K562 (cell line): ENCODE results near the gene ACTN1. TPM values are rescaled to one million over a fixed set of nuclear protein-coding genes. Genes with fewer than 3 reads are reported as not detected.

Source experiments
- ATAC-seq: fragments of 200-7000 bp; cut with Tn5 transposase; 3 replicates; pipeline ENCODE4 v1.9.1; 2020; ENCODE audit warnings: moderate library complexity
- BruUV-seq: library from RNA; stranded (reverse); fragments of 400-500 nt; replicated peaks from 2 replicates; lab custom pipeline; 2021; lab: Mats Ljungman, UMichigan
- CTCF ChIA-PET: fragments of 300-600 bp; formaldehyde crosslinking; extraction: SDS; loops from one replicate; lab custom pipeline; 2021; ENCODE audit warnings: low intra/inter-chr PET ratio; lab: Yijun Ruan, JAX
- POLR2A ChIA-PET: fragments of 300-600, 350-650 bp; sonication (Branson Sonifier 250); formaldehyde crosslinking; extraction: SDS; loops from one replicate; lab custom pipeline; 2021; ENCODE audit warnings: antibody characterized with exemption, inconsistent platforms; lab: Yijun Ruan, JAX
- DNase-seq, 4 experiments: peaks; one replicate each; pipeline versions ENCODE4 v3.0.0 to v3.0.0-alpha.2; 2011 to 2018; ENCODE audit warnings: low spot score in 3 of 4, mixed read lengths in 3 of 4; ENCODE audit errors: extremely low read depth in 1 of 4
- FAIRE-seq: peaks from 2 replicates; lab custom pipeline; 2011; peaks lifted over from hg19 to GRCh38; lab: Jason Lieb, UNC
- H2AFZ ChIP-seq: 2 replicates; pipeline ENCODE4 v1.6.0; 2011; ENCODE audit warnings: low read depth, low read length, control low read depth, inconsistent platforms
- H3K27ac ChIP-seq: fragments of 200-600 bp; 3 replicates; pipeline ENCODE4 v1.8.0; 2011; ENCODE audit warnings: low read depth, mild to moderate bottlenecking, control low read depth, inconsistent platforms, low read length, moderate library complexity, mixed read lengths; ENCODE audit errors: extremely low read depth
- H3K27me3 ChIP-seq, 2 experiments: fragments of 300-600 bp in 1 of 2; 2 replicates in 1 of 2; 3 replicates in 1 of 2; pipeline versions ENCODE4 v1.6.0 to v1.8.0; 2011; ENCODE audit warnings: inconsistent platforms in 2 of 2, low read length in 2 of 2, mild to moderate bottlenecking in 1 of 2, mixed read lengths in 1 of 2, moderate library complexity in 1 of 2; ENCODE audit not compliant: control insufficient read depth in 2 of 2, insufficient read depth in 2 of 2
- H3K36me3 ChIP-seq: fragments of 300-600 bp; 3 replicates; pipeline ENCODE4 v1.8.0; 2011; ENCODE audit warnings: mild to moderate bottlenecking, low read length, inconsistent platforms; ENCODE audit not compliant: control insufficient read depth, insufficient read depth
- H3K4me1 ChIP-seq, 2 experiments: fragments of 200-600 bp in 1 of 2; replicated peaks in 1 of 2; 2 replicates in 1 of 2; 3 replicates in 1 of 2; pipeline versions ENCODE4 v1.5.1 to v1.8.0; 2011; ENCODE audit warnings: inconsistent platforms in 2 of 2, low read length in 2 of 2, mild to moderate bottlenecking in 1 of 2, mixed read lengths in 1 of 2, moderate library complexity in 1 of 2; ENCODE audit not compliant: control insufficient read depth in 2 of 2, insufficient read depth in 2 of 2
- H3K4me2 ChIP-seq: 2 replicates; pipeline ENCODE4 v1.6.1; 2011; ENCODE audit warnings: low read length, control low read depth, inconsistent platforms, mixed read lengths; ENCODE audit not compliant: insufficient read depth
- H3K4me3 ChIP-seq: fragments of 200-600 bp; sonication (generic), shearing (Covaris generic); 2 replicates; pipeline ENCODE4 v1.5.1; 2016; ENCODE audit warnings: control low read depth, inconsistent platforms
- H3K79me2 ChIP-seq: fragments of 200-600 bp; 3 replicates; pipeline ENCODE4 v1.8.0; 2011; ENCODE audit warnings: low read length, inconsistent platforms; ENCODE audit not compliant: control insufficient read depth, insufficient read depth
- H3K9ac ChIP-seq, 2 experiments: 2 replicates each; pipeline versions ENCODE4 v1.6.0 to v1.6.1; 2011; ENCODE audit warnings: low read depth in 2 of 2, low read length in 2 of 2, control low read depth in 1 of 2, inconsistent platforms in 1 of 2, mild to moderate bottlenecking in 1 of 2, mixed read lengths in 1 of 2; ENCODE audit not compliant: insufficient read depth in 1 of 2
- H3K9me1 ChIP-seq: one replicate; pipeline ENCODE4 v1.6.0; 2011; ENCODE audit warnings: inconsistent platforms, mild to moderate bottlenecking, low read length, moderate library complexity; ENCODE audit not compliant: control insufficient read depth, insufficient read depth
- H3K9me3 ChIP-seq: replicated peaks from 2 replicates; pipeline ENCODE4 v1.5.1; 2011; ENCODE audit warnings: low read depth, low read length, inconsistent platforms; ENCODE audit not compliant: control insufficient read depth, insufficient read depth
- H4K20me1 ChIP-seq: replicated peaks from 2 replicates; pipeline ENCODE4 v1.6.1; 2011; ENCODE audit warnings: low read length, inconsistent platforms, mixed read lengths; ENCODE audit not compliant: control insufficient read depth, insufficient read depth
- E2F3 ChIP-seq: fragments of 250-450 bp; sonication (Bioruptor Pico); IDR thresholded peaks from 2 replicates; pipeline ENCODE4 v1.4.0; 2020; ENCODE audit warnings: mild to moderate bottlenecking
- KAT8 ChIP-seq: fragments of 450-650 bp; IDR thresholded peaks from 2 replicates; pipeline ENCODE4 v1.6.1; 2016; ENCODE audit warnings: low read depth, mild to moderate bottlenecking
- MNT ChIP-seq, 2 experiments: fragments of 450-650 bp; conservative IDR thresholded peaks; 2 replicates each; pipeline ENCODE4 v1.6.1; 2017; ENCODE audit warnings: mild to moderate bottlenecking in 2 of 2, moderate library complexity in 2 of 2
- SMARCE1 ChIP-seq: fragments of 450-650 bp; IDR thresholded peaks from 2 replicates; pipeline ENCODE4 v1.7.1; 2016; ENCODE audit warnings: mild to moderate bottlenecking
- WGBS: fragments of 100-300 bp; shearing (Covaris generic); methylation state at CpG from one replicate; pipeline ENCODE4 v1.1.6; 2016; ENCODE audit warnings: low coverage, mixed read lengths; ENCODE audit not compliant: insufficient coverage; ENCODE audit errors: missing lambda C conversion rate; 5-methylcytosine and 5-hydroxymethylcytosine counted together
- in situ Hi-C: fragments of 300-500 bp; cut with MboI; formaldehyde crosslinking; loops from 4 replicates; pipeline ENCODE4 v1.15.0; 2018; ENCODE audit warnings: inconsistent platforms, mixed read lengths
- intact Hi-C: fragments of 100-400 bp; cut with micrococcal nuclease; formaldehyde crosslinking; loops from 2 replicates; pipeline ENCODE4 v1.14.2; 2022
- polyA plus RNA-seq, 8 experiments: library from polyadenylated mRNA; depleted of rRNA in 4 of 8; stranded (reverse) in 5 of 8; unstranded in 3 of 8; fragments of >200 nt; fragmentation: Nextera tagmentation in 2 of 8; fragmentation: Illumina TruSeq in 1 of 8; extraction: Ambion mirVana in 2 of 8; extraction: Trizol in 1 of 8; gene quantifications; 2 replicates each; pipeline versions ENCODE4 v1.2.1 to v1.2.3, GENCODE V29; 2011 to 2014; ENCODE audit warnings: inconsistent platforms in 1 of 8, missing spikeins in 1 of 8
- total RNA-seq, 7 experiments: library from RNA; depleted of rRNA in 6 of 7; stranded (reverse); fragments of >200 nt in 6 of 7; fragmentation: Illumina TruSeq in 2 of 7; extraction: Trizol in 2 of 7; gene quantifications; 2 replicates each; pipeline versions ENCODE4 v1.2.1 to v1.2.3, GENCODE V29; 2011 to 2021; ENCODE audit warnings: low replicate concordance in 1 of 7

The ACTN1 gene
- total and polyA plus RNA-seq, 9 of the 15 experiments (the other 6 are each of a cell fraction or from before 2014, with no cell fraction given) = 2.2 to 67.7 (median 34.5) TPM

DNA sequence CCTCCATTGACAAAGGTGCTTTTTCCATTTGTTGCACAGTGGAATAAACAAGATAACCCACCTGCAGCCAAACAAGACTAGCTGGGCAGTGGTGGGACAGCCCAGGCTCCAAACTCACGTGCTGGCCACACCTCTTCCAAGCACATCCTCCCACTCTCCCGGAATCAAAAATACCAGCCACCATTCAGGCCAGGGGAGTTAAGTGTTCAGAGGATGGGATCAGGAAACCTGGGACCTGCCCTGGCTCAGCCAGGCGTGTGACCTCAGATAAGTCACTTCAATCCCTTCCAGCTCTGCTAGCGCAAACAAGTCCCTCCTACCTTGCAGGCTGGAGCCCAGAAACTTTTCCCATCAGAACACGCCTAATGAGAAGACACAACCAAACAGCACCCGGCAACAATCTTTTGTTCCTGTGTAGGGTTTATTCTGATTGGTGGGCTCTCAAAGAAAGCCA, 43.3 kb downstream of the ACTN1 start (continued):
- TF ChIP-seq MNT (conservative IDR thresholded peaks at IDR 0.05) (no peak), E2F3 (CRISPR knock-in tag) (no peak)

DNA sequence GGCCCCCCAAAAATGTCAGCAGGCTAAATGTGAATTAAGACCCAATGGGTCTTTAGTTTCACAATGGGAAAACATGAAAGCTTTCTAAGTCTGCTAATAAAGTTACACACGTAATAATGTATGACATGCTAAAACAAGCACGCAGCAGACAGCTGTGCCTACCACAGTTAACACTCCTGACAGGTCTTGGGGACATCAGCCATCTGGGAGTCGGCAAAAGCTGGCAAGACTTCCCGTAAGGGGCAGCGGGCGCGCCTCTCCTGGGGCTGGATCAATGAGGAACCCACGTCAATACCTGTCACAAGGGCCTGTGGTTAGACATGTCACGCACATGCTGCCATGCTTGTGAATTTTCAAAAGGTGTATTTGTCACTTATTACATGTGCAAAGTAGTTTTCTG, 45.0 kb downstream of the ACTN1 start:
- peaks cover 39% of the 10 kb centered on the region for H4K20me1 ChIP-seq
- H2AFZ ChIP-seq = no peak overlapping the region
- H3K36me3 ChIP-seq = no peaks in the 10 kb centered on the region; the same call in 2 of the 3 replicates
- POLR2A ChIA-PET = no interaction called here
- H3K4me1 ChIP-seq = peaks cover 7 to 14% of the 10 kb centered on the region in 2 experiments; a peak in 4 of 5 replicates
- peaks cover 7% of the 10 kb centered on the region for H3K79me2 ChIP-seq
- H3K4me2 ChIP-seq = no peak overlapping the region
- ATAC-seq = no peak
- DNase-seq = no peak
- FAIRE-seq = no peak
- no peak overlapping the region for H3K9ac ChIP-seq
- H3K27me3 ChIP-seq = no peaks in the 10 kb centered on the region
- CTCF ChIA-PET = no interaction called here
- 94% methylated on average over 8 of the region's 9 CpGs for WGBS
- TF ChIP-seq KAT8 = no peak
- no peak for TF ChIP-seq SMARCE1
- BruUV-seq = no TSS peak
- H3K27ac ChIP-seq = no peak overlapping the region
- intact Hi-C loops (no loop called here), in situ Hi-C loops (no loop called here)
- H3K9me3 ChIP-seq = no peaks in the 10 kb centered on the region
- peaks cover 4% of the 10 kb centered on the region for H3K9me1 ChIP-seq
- H3K4me3 ChIP-seq = no peak overlapping the region
